Esophagus squamous epithelium (tissue), 4 donors: ENCODE measurements around the gene KRTAP10-1.

Experiments used
- POLR2A ChIP-seq, 4 donors: fragments of 450-650 bp; IDR thresholded peaks; one replicate each; pipeline ENCODE4 v1.6.1; 2017; ENCODE audit warnings: antibody characterized with exemption in 4 of 4, mild to moderate bottlenecking in 4 of 4, moderate library complexity in 3 of 4
- TF ChIP-seq, protein P1 (sequence below), 6 experiments: fragments of 450-650 bp in 4 of 6; fragments of 200-600 bp in 2 of 6; sonication (generic) in 2 of 6; IDR thresholded peaks; one replicate each; pipeline ENCODE4 v1.5.1; 2016 to 2019; ENCODE audit warnings: antibody characterized with exemption in 6 of 6, mild to moderate bottlenecking in 4 of 6, moderate library complexity in 4 of 6

DNA sequence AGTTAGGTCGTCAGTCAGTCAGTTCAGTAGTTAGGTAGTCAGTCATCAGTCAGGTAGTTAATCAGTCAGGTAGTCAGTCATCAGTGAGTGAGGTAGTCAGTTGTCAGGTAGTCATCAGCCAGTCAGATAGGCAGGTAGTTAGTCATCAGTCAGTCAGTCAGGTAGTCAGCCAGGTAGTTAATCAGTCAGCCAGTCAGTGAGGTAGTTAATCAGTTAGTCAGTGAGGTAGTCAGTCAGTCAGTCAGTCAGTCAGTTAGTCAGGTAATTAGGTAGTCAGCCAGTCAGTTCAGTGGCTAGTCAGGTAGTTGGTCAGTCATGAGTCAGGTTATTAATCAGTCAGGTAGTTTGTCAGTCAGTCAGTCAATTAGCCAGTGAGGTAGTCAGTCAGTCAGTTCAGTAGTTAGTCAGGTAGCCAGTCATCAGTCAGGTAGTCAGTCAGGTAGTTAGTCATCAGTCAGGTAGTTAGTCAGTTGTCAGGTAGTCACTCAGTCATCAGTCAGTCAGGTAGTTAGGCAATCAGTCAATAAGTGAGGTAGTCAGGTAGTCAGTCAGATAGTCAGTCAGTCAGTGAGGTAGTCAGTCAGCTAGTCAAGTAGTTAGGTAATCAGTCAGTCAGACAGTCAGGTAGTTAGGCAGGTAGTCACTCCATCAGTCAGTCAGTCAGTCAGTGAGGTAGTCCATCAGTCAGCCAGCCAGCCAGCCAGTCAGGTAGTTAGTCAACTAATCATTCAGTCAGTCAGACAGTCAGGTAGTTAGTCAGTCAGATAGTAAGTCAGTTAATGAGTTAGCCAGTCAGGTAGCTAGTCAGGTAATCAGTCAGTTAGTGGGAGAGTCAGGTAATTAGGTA lies 16.2 kb downstream of the KRTAP10-1 start:
- TF ChIP-seq, protein P1, sequence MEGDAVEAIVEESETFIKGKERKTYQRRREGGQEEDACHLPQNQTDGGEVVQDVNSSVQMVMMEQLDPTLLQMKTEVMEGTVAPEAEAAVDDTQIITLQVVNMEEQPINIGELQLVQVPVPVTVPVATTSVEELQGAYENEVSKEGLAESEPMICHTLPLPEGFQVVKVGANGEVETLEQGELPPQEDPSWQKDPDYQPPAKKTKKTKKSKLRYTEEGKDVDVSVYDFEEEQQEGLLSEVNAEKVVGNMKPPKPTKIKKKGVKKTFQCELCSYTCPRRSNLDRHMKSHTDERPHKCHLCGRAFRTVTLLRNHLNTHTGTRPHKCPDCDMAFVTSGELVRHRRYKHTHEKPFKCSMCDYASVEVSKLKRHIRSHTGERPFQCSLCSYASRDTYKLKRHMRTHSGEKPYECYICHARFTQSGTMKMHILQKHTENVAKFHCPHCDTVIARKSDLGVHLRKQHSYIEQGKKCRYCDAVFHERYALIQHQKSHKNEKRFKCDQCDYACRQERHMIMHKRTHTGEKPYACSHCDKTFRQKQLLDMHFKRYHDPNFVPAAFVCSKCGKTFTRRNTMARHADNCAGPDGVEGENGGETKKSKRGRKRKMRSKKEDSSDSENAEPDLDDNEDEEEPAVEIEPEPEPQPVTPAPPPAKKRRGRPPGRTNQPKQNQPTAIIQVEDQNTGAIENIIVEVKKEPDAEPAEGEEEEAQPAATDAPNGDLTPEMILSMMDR (IDR thresholded peaks at IDR 0.05) = no peak
- no peak for TF ChIP-seq POLR2A (IDR thresholded peaks at IDR 0.05)
